K562 (cell line): ENCODE measurements around the gene A1BG. TPM values are rescaled to one million over a fixed set of nuclear protein-coding genes. Genes with fewer than 3 reads are reported as not detected.

Experiments
- CREBBP ChIP-seq: IDR thresholded peaks from one replicate; pipeline ENCODE4 v1.6.1; 2012; ENCODE audit warnings: low read depth, mild to moderate bottlenecking, control low read depth, inconsistent platforms, low read length
- FOXJ2 ChIP-seq: fragments of 200-800 bp; sonication (Bioruptor generic); IDR thresholded peaks from 2 replicates; pipeline ENCODE4 v1.6.1; 2016; ENCODE audit warnings: missing genetic modification characterization, missing compliant biosample characterization
- KDM4B ChIP-seq, 2 experiments: fragments of 450-650 bp in 1 of 2; sonication (generic) in 1 of 2; IDR thresholded peaks; 2 replicates each; pipeline ENCODE4 v1.6.1; 2016 to 2017; ENCODE audit warnings: borderline replicate concordance in 2 of 2, antibody characterized with exemption in 1 of 2, low read depth in 1 of 2, mild to moderate bottlenecking in 1 of 2
- MIER1 ChIP-seq: fragments of 450-650 bp; IDR thresholded peaks from 2 replicates; pipeline ENCODE4 v1.6.1; 2016; ENCODE audit warnings: antibody characterized with exemption, mild to moderate bottlenecking, low read depth
- NR1H2 ChIP-seq: sonication (generic); formaldehyde crosslinking; IDR thresholded peaks from 2 replicates; pipeline ENCODE4 v1.4.0; 2020; ENCODE audit warnings: mild to moderate bottlenecking, missing genetic modification reagents
- NR2F6 ChIP-seq: fragments of 450-650 bp; formaldehyde crosslinking; IDR thresholded peaks from 2 replicates; pipeline ENCODE4 v1.4.0; 2020; ENCODE audit warnings: mild to moderate bottlenecking
- NR4A1 ChIP-seq, 2 experiments: fragments of 250-450 bp in 1 of 2; fragments of 450-650 bp in 1 of 2; sonication (Bioruptor Pico) in 1 of 2; IDR thresholded peaks; 2 replicates each; pipeline versions ENCODE4 v1.4.0 to v1.6.1; 2016 to 2020; ENCODE audit warnings: mild to moderate bottlenecking in 2 of 2, missing compliant biosample characterization in 1 of 2, missing genetic modification characterization in 1 of 2, moderate library complexity in 1 of 2
- POLR2G ChIP-seq: fragments of 200-400 bp; formaldehyde crosslinking; IDR thresholded peaks from 2 replicates; pipeline ENCODE4 v1.6.1; 2017; ENCODE audit warnings: low read depth, mild to moderate bottlenecking, antibody characterized with exemption, low read length, moderate library complexity
- RCOR1 ChIP-seq, 2 experiments: IDR thresholded peaks; 2 replicates each; pipeline ENCODE4 v1.6.1; 2012; ENCODE audit warnings: low read depth in 2 of 2, low read length in 2 of 2, borderline replicate concordance in 1 of 2, improper control_type of control experiment in 1 of 2
- SMARCB1 ChIP-seq: IDR thresholded peaks from 2 replicates; pipeline ENCODE4 v1.6.1; 2011; ENCODE audit warnings: improper control_type of control experiment, low read depth; ENCODE audit not compliant: insufficient read length
- SMC3 ChIP-seq: conservative IDR thresholded peaks from 2 replicates; pipeline ENCODE4 v1.6.1; 2011; ENCODE audit warnings: low read depth, low read length, improper control_type of control experiment; ENCODE audit not compliant: insufficient read depth
- TAL1 ChIP-seq: fragments of 450-650 bp; IDR thresholded peaks from 2 replicates; pipeline ENCODE4 v1.6.1; 2016; ENCODE audit warnings: mild to moderate bottlenecking
- TEAD4 ChIP-seq, 2 experiments: sonication (generic) in 1 of 2; formaldehyde crosslinking in 1 of 2; IDR thresholded peaks; 2 replicates each; pipeline versions ENCODE4 v1.6.1 to v1.8.0; 2012 to 2022; ENCODE audit warnings: borderline replicate concordance in 1 of 2, inconsistent platforms in 1 of 2, low read length in 1 of 2, mild to moderate bottlenecking in 1 of 2, missing genetic modification reagents in 1 of 2
- ZNF24 ChIP-seq: fragments of 450-650 bp; IDR thresholded peaks from 2 replicates; pipeline ENCODE4 v1.6.1; 2016
- ZNF316 ChIP-seq: fragments of 450-650 bp; IDR thresholded peaks from 2 replicates; pipeline ENCODE4 v1.6.1; 2016
- polyA plus RNA-seq, 8 experiments: library from polyadenylated mRNA; depleted of rRNA in 4 of 8; stranded (reverse) in 5 of 8; unstranded in 3 of 8; fragments of >200 nt; fragmentation: Nextera tagmentation in 2 of 8; fragmentation: Illumina TruSeq in 1 of 8; extraction: Ambion mirVana in 2 of 8; extraction: Trizol in 1 of 8; gene quantifications; 2 replicates each; pipeline versions ENCODE4 v1.2.1 to v1.2.3, GENCODE V29; 2011 to 2014; ENCODE audit warnings: inconsistent platforms in 1 of 8, missing spikeins in 1 of 8
- total RNA-seq, 7 experiments: library from RNA; depleted of rRNA in 6 of 7; stranded (reverse); fragments of >200 nt in 6 of 7; fragmentation: Illumina TruSeq in 2 of 7; extraction: Trizol in 2 of 7; gene quantifications; 2 replicates each; pipeline versions ENCODE4 v1.2.1 to v1.2.3, GENCODE V29; 2011 to 2021; ENCODE audit warnings: low replicate concordance in 1 of 7
- TF ChIP-seq, protein P1 (sequence below): sonication (generic); formaldehyde crosslinking; IDR thresholded peaks from 2 replicates; pipeline ENCODE4 v1.8.0; 2023; ENCODE audit warnings: mild to moderate bottlenecking, missing genetic modification reagents
- TF ChIP-seq, protein P2 (sequence below): fragments of 450-650 bp; IDR thresholded peaks from 2 replicates; pipeline ENCODE4 v1.6.1; 2018; ENCODE audit not compliant: partially characterized antibody
- TF ChIP-seq, protein P3 (sequence below): fragments of 250-450 bp; sonication (Bioruptor Pico); IDR thresholded peaks from 2 replicates; pipeline ENCODE4 v1.8.0; 2021; ENCODE audit warnings: borderline replicate concordance, mild to moderate bottlenecking, moderate library complexity; ENCODE audit not compliant: poor library complexity, severe bottlenecking

Gene A1BG
- total and polyA plus RNA-seq, 9 of the 15 experiments (the other 6 are each of a cell fraction or from before 2014, with no cell fraction given): 0.10 to 19.8 (median 2.6) TPM

GRCh38 chr19:58305065-58305931 lies 48.0 kb downstream of the A1BG start, which contains the start of gene ERVK3-1 (continued):
- TF ChIP-seq, protein P1, sequence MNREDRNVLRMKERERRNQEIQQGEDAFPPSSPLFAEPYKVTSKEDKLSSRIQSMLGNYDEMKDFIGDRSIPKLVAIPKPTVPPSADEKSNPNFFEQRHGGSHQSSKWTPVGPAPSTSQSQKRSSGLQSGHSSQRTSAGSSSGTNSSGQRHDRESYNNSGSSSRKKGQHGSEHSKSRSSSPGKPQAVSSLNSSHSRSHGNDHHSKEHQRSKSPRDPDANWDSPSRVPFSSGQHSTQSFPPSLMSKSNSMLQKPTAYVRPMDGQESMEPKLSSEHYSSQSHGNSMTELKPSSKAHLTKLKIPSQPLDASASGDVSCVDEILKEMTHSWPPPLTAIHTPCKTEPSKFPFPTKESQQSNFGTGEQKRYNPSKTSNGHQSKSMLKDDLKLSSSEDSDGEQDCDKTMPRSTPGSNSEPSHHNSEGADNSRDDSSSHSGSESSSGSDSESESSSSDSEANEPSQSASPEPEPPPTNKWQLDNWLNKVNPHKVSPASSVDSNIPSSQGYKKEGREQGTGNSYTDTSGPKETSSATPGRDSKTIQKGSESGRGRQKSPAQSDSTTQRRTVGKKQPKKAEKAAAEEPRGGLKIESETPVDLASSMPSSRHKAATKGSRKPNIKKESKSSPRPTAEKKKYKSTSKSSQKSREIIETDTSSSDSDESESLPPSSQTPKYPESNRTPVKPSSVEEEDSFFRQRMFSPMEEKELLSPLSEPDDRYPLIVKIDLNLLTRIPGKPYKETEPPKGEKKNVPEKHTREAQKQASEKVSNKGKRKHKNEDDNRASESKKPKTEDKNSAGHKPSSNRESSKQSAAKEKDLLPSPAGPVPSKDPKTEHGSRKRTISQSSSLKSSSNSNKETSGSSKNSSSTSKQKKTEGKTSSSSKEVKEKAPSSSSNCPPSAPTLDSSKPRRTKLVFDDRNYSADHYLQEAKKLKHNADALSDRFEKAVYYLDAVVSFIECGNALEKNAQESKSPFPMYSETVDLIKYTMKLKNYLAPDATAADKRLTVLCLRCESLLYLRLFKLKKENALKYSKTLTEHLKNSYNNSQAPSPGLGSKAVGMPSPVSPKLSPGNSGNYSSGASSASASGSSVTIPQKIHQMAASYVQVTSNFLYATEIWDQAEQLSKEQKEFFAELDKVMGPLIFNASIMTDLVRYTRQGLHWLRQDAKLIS: peak; percentile 81
- TF ChIP-seq KDM4B (IDR thresholded peaks at IDR 0.05; ENCODE audit: borderline replicate concordance in 2 of 2, low read depth in 1 of 2) (peak in 1 of 2 experiments; percentile 90; a peak in 1 of 4 replicates), MIER1 (no peak), RCOR1 (IDR thresholded peaks at IDR 0.05; ENCODE audit: borderline replicate concordance in 1 of 2, low read depth in 2 of 2, low read length in 2 of 2) (no peak), FOXJ2 (tag) (peak; percentile 66; the same call in 1 of the 2 replicates), NR2F6 (CRISPR knock-in tag) (no peak), TAL1 (peak; percentile 39), NR4A1 (CRISPR knock-in tag; IDR thresholded peaks at IDR 0.05) (no peak), NR4A1 (tag; IDR thresholded peaks at IDR 0.05) (0 out of 2 replicates have a peak, but pooled peaks have one; percentile 40), ZNF24 (peak; percentile 86), CREBBP (no peak), ZNF316 (peak; percentile 44), NR1H2 (no peak), TEAD4 (IDR thresholded peaks at IDR 0.05; ENCODE audit: low read length) (peak; percentile 42; the same call in 1 of the 2 replicates), TEAD4 (CRISPR knock-in tag; IDR thresholded peaks at IDR 0.05; ENCODE audit: borderline replicate concordance) (no peak), SMARCB1 (no peak), POLR2G (peak; percentile 99), SMC3 (no peak; the same call in 1 of the 2 replicates)
- TF ChIP-seq, protein P2, sequence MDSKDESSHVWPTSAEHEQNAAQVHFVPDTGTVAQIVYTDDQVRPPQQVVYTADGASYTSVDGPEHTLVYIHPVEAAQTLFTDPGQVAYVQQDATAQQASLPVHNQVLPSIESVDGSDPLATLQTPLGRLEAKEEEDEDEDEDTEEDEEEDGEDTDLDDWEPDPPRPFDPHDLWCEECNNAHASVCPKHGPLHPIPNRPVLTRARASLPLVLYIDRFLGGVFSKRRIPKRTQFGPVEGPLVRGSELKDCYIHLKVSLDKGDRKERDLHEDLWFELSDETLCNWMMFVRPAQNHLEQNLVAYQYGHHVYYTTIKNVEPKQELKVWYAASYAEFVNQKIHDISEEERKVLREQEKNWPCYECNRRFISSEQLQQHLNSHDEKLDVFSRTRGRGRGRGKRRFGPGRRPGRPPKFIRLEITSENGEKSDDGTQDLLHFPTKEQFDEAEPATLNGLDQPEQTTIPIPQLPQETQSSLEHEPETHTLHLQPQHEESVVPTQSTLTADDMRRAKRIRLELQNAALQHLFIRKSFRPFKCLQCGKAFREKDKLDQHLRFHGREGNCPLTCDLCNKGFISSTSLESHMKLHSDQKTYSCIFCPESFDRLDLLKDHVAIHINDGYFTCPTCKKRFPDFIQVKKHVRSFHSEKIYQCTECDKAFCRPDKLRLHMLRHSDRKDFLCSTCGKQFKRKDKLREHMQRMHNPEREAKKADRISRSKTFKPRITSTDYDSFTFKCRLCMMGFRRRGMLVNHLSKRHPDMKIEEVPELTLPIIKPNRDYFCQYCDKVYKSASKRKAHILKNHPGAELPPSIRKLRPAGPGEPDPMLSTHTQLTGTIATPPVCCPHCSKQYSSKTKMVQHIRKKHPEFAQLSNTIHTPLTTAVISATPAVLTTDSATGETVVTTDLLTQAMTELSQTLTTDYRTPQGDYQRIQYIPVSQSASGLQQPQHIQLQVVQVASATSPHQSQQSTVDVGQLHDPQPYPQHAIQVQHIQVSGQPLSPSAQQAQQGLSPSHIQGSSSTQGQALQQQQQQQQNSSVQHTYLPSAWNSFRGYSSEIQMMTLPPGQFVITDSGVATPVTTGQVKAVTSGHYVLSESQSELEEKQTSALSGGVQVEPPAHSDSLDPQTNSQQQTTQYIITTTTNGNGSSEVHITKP: peak; percentile 98
- TF ChIP-seq, protein P3, sequence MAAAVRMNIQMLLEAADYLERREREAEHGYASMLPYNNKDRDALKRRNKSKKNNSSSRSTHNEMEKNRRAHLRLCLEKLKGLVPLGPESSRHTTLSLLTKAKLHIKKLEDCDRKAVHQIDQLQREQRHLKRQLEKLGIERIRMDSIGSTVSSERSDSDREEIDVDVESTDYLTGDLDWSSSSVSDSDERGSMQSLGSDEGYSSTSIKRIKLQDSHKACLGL (CRISPR knock-in tag): no peak
